Measurements from ENCODE around the gene DOCK4.
A peak's percentile ranks its signal among the peaks of the same experiment; 100 is the strongest.

The DOCK4 gene

DNA sequence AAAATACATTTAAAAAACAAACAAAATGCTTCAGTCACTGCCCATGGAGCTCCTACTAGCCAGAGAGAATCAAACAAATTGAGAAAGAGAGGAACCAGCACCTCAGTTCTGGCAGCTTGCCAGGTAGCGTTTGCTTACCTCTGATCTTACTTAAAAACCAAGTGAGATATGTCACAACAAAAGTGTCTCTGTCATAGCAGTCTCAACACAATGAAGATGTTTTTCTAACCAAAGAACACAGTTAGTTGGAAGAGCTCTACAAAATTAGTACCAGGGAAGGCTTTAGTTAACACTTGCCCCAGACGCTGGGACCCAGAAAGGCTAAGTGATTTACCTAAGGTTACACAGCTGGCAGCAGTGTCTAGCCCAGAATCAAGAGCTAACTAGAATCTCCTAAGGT is 3.4 kb downstream of the DOCK4 start:
- TF ChIP-seq CTCF (IDR thresholded peaks at IDR 0.05; ENCODE audit: control insufficient read depth, insufficient read depth, low read depth, low read length, missing control alignments) = no peak
- no peak overlapping the region for H3K4me3 ChIP-seq (ENCODE audit: control insufficient read depth, low read depth, low read length)
- DNase-seq (ENCODE audit: low read depth) = no peak

DNA sequence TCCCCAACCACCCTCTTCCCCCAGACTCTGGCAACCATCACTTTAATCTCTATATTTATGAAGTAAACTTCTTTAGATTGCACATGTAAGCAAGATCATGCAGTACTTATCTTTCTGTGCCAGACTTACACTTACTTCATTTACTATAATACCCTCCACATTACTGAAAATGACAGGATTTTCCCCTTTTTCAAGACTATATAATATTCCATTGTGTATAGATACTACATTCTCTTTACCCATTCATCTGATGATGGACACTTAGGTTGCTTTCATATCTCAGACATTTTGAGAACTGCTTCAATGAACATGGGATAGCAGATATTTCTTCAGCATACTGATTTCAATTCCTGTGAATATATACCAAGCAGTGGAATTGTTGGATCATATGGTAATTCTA is 4.4 kb downstream of the DOCK4 start:
- no peak for DNase-seq (ENCODE audit: low read depth)

DNA sequence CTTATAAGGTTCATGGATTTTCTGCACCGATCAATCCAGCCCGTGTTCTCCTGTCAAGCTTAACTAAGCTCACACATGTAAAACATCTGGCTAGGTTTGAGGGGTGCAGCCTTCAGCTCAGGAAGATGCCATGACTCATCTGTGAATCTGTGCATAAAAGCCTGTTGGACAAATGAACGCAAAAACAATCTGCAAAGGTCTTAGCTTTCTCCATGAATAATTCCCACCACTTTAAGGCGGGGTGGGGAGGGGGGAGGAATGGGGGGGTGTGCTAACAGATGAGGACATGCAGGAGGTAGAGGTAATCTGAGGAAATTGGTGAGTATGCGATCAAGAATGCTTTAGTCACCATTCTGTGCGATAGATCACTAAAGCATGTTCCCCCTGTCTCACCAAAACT is 4.8 kb downstream of the DOCK4 start:
- H3K4me3 ChIP-seq (ENCODE audit: control insufficient read depth, low read depth, low read length) = no peak overlapping the region
- no peak for TF ChIP-seq CTCF (IDR thresholded peaks at IDR 0.05; ENCODE audit: control insufficient read depth, insufficient read depth, low read depth, low read length, missing control alignments)
- no peak for DNase-seq (ENCODE audit: low read depth)

More for the DNA sequence above, 4.4 kb downstream of the DOCK4 start:
- no peak for TF ChIP-seq CTCF (IDR thresholded peaks at IDR 0.05; ENCODE audit: control insufficient read depth, insufficient read depth, low read depth, low read length, missing control alignments)
- H3K4me3 ChIP-seq (ENCODE audit: control insufficient read depth, low read depth, low read length) = no peak overlapping the region

DNA sequence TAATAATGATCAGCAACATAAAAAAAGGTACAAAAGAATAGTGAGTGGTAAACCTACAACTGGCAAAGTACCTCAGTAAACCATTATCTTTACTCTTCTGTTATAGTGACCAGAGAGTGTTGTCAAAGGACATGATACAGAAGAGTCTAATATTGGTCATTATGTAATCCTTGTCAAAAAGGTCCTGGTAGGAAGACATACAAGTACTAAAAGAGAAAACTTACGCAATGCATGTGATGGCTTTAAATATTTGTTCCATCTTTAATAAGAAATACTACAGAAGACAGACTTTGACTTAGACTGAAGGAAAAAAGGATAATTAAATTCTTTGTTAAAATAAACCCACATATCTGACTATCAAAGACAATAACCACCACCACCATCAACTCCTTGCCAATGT is 6.5 kb downstream of the DOCK4 start:
- H3K4me3 ChIP-seq (ENCODE audit: control insufficient read depth, low read depth, low read length) = no peak overlapping the region
- TF ChIP-seq CTCF (IDR thresholded peaks at IDR 0.05; ENCODE audit: control insufficient read depth, insufficient read depth, low read depth, low read length, missing control alignments) = no peak
- DNase-seq (ENCODE audit: low read depth) = no peak

- no peak for TF ChIP-seq CTCF (IDR thresholded peaks at IDR 0.05; ENCODE audit: control insufficient read depth, insufficient read depth, low read depth, low read length, missing control alignments)
- peak; percentile 57 for DNase-seq (ENCODE audit: low read depth)
- no peak overlapping the region for H3K4me3 ChIP-seq (ENCODE audit: control insufficient read depth, low read depth, low read length)
These were observed 7.1 kb downstream of the DOCK4 start for GRCh38 chr7:112199035-112199655.

DNA sequence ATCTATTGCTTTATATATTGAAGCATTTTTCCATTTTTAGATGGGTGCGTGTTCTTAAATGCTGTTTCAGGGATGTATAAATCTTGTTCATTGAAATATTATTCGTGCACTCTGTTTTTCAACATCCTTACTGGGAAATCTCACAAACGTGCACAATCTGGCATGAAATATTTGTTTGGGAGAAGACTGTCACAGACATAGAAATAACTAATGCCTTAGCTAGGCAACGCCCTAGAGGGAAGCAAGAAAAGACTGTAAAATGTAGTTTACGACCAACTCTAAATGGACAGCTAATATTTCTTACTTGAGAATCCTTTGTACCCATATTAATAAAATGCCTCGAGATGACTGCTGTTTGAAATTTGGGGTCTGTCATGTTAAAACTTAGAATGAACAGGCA is 8.9 kb downstream of the DOCK4 start:
- no peak for DNase-seq (ENCODE audit: low read depth)
- TF ChIP-seq CTCF (IDR thresholded peaks at IDR 0.05; ENCODE audit: control insufficient read depth, insufficient read depth, low read depth, low read length, missing control alignments) = no peak
- H3K4me3 ChIP-seq (ENCODE audit: control insufficient read depth, low read depth, low read length) = no peak overlapping the region

- no peak overlapping the region for H3K4me3 ChIP-seq (ENCODE audit: control insufficient read depth, low read depth, low read length)
- no peak for TF ChIP-seq CTCF (IDR thresholded peaks at IDR 0.05; ENCODE audit: control insufficient read depth, insufficient read depth, low read depth, low read length, missing control alignments)
- DNase-seq (ENCODE audit: low read depth) = no peak
These were observed 10.5 kb downstream of the DOCK4 start for GRCh38 chr7:112195717-112196116.
